DOHH2 (cell line): ENCODE measurements around the gene FNDC3B.
"Not testable (repeated sequence)": the region's sequence is repeated elsewhere in the genome, so short reads cannot be mapped to it uniquely, and the experiment has no call there.

Source experiments
- EZH2phosphoT487 ChIP-seq: fragments of 200-600 bp; sonication (generic); IDR thresholded peaks from 2 replicates; pipeline ENCODE4 v1.6.1; 2017; ENCODE audit warnings: borderline replicate concordance, mild to moderate bottlenecking, antibody characterized with exemption, low read length, moderate library complexity, mixed read lengths
- TF ChIP-seq, protein P1 (sequence below): fragments of 200-600 bp; sonication (generic); IDR thresholded peaks from one replicate; pipeline ENCODE4 v1.5.1; 2014; ENCODE audit warnings: antibody characterized with exemption, mild to moderate bottlenecking, low read depth, low read length; ENCODE audit not compliant: poor library complexity, severe bottlenecking

- TF ChIP-seq, protein P1, sequence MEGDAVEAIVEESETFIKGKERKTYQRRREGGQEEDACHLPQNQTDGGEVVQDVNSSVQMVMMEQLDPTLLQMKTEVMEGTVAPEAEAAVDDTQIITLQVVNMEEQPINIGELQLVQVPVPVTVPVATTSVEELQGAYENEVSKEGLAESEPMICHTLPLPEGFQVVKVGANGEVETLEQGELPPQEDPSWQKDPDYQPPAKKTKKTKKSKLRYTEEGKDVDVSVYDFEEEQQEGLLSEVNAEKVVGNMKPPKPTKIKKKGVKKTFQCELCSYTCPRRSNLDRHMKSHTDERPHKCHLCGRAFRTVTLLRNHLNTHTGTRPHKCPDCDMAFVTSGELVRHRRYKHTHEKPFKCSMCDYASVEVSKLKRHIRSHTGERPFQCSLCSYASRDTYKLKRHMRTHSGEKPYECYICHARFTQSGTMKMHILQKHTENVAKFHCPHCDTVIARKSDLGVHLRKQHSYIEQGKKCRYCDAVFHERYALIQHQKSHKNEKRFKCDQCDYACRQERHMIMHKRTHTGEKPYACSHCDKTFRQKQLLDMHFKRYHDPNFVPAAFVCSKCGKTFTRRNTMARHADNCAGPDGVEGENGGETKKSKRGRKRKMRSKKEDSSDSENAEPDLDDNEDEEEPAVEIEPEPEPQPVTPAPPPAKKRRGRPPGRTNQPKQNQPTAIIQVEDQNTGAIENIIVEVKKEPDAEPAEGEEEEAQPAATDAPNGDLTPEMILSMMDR, result not testable (repeated sequence)
- not testable (repeated sequence) for TF ChIP-seq EZH2phosphoT487
Observed at GRCh38 chr3:172368556-172368955, 329.2 kb downstream of the FNDC3B start.
